Astrocyte (in vitro differentiated cells and primary cell): Measurements from ENCODE around the gene KCP. TPM values are rescaled to one million over a fixed set of nuclear protein-coding genes. Genes with fewer than 3 reads are reported as not detected.
A peak's percentile ranks its signal among the peaks of the same experiment; 100 is the strongest.

Experiments used
- DNase-seq: peaks from one replicate; pipeline ENCODE4 v3.0.0-alpha.2; 2010; ENCODE audit warnings: low read depth
- FAIRE-seq: peaks from 2 replicates; lab custom pipeline; 2011; peaks lifted over from hg19 to GRCh38; lab: Jason Lieb, UNC
- H2AFZ ChIP-seq: 2 replicates; pipeline ENCODE4 v1.6.0; 2012; ENCODE audit warnings: low read depth, low read length, inconsistent platforms
- H3K27ac ChIP-seq: 2 replicates; pipeline ENCODE4 v1.5.1; 2011; ENCODE audit warnings: low read depth, low read length, inconsistent platforms
- H3K27me3 ChIP-seq: 2 replicates; pipeline ENCODE4 v1.6.0; 2011; ENCODE audit warnings: low read length, inconsistent platforms; ENCODE audit not compliant: insufficient read depth
- H3K36me3 ChIP-seq: 2 replicates; pipeline ENCODE4 v1.5.1; 2011; ENCODE audit warnings: low read length, inconsistent platforms; ENCODE audit not compliant: insufficient read depth
- H3K4me1 ChIP-seq: 2 replicates; pipeline ENCODE4 v1.5.1; 2011; ENCODE audit warnings: low read length, inconsistent platforms; ENCODE audit not compliant: insufficient read depth
- H3K4me2 ChIP-seq: 2 replicates; pipeline ENCODE4 v1.6.0; 2012; ENCODE audit warnings: low read length, inconsistent platforms
- H3K4me3 ChIP-seq: 2 replicates; pipeline ENCODE4 v1.5.1; 2011; ENCODE audit warnings: low read depth, mild to moderate bottlenecking, low read length, inconsistent platforms; ENCODE audit not compliant: insufficient read depth
- H3K79me2 ChIP-seq: 2 replicates; pipeline ENCODE4 v1.6.0; 2012; ENCODE audit warnings: mild to moderate bottlenecking, low read length, inconsistent platforms; ENCODE audit not compliant: insufficient read depth
- H3K9ac ChIP-seq: 2 replicates; pipeline ENCODE4 v1.6.0; 2012; ENCODE audit warnings: mild to moderate bottlenecking, low read length, inconsistent platforms
- H3K9me3 ChIP-seq: 2 replicates; pipeline ENCODE4 v1.5.1; 2012; ENCODE audit warnings: low read depth, mild to moderate bottlenecking, low read length, inconsistent platforms; ENCODE audit not compliant: insufficient read depth
- H4K20me1 ChIP-seq: 2 replicates; pipeline ENCODE4 v1.6.0; 2012; ENCODE audit warnings: low read length, inconsistent platforms; ENCODE audit not compliant: insufficient read depth
- H3K27ac Mint-ChIP-seq: one replicate; pipeline ENCODE4 v1.8.0; 2021; ENCODE audit warnings: mild to moderate bottlenecking, mixed read lengths; ENCODE audit not compliant: unreplicated experiment
- H3K27me3 Mint-ChIP-seq: one replicate; pipeline ENCODE4 v1.8.0; 2021; ENCODE audit warnings: low read depth, mixed read lengths; ENCODE audit not compliant: unreplicated experiment
- H3K36me3 Mint-ChIP-seq: one replicate; pipeline ENCODE4 v1.8.0; 2021; ENCODE audit warnings: low read depth, mixed read lengths; ENCODE audit not compliant: unreplicated experiment
- H3K4me1 Mint-ChIP-seq: one replicate; pipeline ENCODE4 v1.8.0; 2021; ENCODE audit warnings: low read depth, mixed read lengths; ENCODE audit not compliant: unreplicated experiment
- H3K4me3 Mint-ChIP-seq: one replicate; pipeline ENCODE4 v1.8.0; 2021; ENCODE audit warnings: mild to moderate bottlenecking, moderate library complexity, mixed read lengths; ENCODE audit not compliant: unreplicated experiment
- H3K9me3 Mint-ChIP-seq: one replicate; pipeline ENCODE4 v1.8.0; 2021; ENCODE audit warnings: mild to moderate bottlenecking, mixed read lengths; ENCODE audit not compliant: unreplicated experiment
- CTCF ChIP-seq: IDR thresholded peaks from 2 replicates; pipeline ENCODE4 v1.5.1; 2011; ENCODE audit warnings: low read depth, mild to moderate bottlenecking, inconsistent platforms, low read length, moderate library complexity; ENCODE audit not compliant: insufficient read depth
- EZH2 ChIP-seq: IDR thresholded peaks from 2 replicates; pipeline ENCODE4 v1.6.1; 2012; ENCODE audit warnings: mild to moderate bottlenecking, low read length, inconsistent platforms; ENCODE audit not compliant: insufficient read depth
- total RNA-seq: library from RNA; stranded (reverse); gene quantifications from 2 replicates; pipeline ENCODE4 v1.2.1, GENCODE V29; 2021

The KCP gene
- total RNA-seq, 1 donor from 2014 or later = 0.20 TPM

GRCh38 chr7:128902761-128903585 is 7.5 kb downstream of the KCP start:
- DNase-seq (no peak), FAIRE-seq (no peak)
- Mint-ChIP-seq H3K27me3 (peaks cover 35% of the 10 kb centered on the region), H3K36me3 (peaks cover 8% of the 10 kb centered on the region), H3K4me3 (no peak overlapping the region), H3K4me1 (peaks cover 2% of the 10 kb centered on the region), H3K9me3 (peaks cover 9% of the 10 kb centered on the region), H3K27ac (peak overlapping the region; percentile 78)
- Histone ChIP-seq H3K4me3 (no peak overlapping the region), H3K27me3 (peaks cover 4% of the 10 kb centered on the region), H3K4me1 (no peaks in the 10 kb centered on the region), H2AFZ (no peak overlapping the region), H4K20me1 (no peaks in the 10 kb centered on the region), H3K9ac (no peak overlapping the region), H3K4me2 (no peak overlapping the region), H3K79me2 (no peaks in the 10 kb centered on the region), H3K9me3 (no peaks in the 10 kb centered on the region), H3K27ac (no peak overlapping the region), H3K36me3 (no peaks in the 10 kb centered on the region)
- no peak for TF ChIP-seq EZH2
- no peak for TF ChIP-seq CTCF

GRCh38 chr7:128900237-128900636 is 10.3 kb downstream of the KCP start:
- Histone ChIP-seq H3K4me1 (no peaks in the 10 kb centered on the region), H3K27me3 (peaks cover 7% of the 10 kb centered on the region), H4K20me1 (no peaks in the 10 kb centered on the region), H3K9ac (no peak overlapping the region), H3K9me3 (no peaks in the 10 kb centered on the region), H3K79me2 (no peaks in the 10 kb centered on the region), H2AFZ (no peak overlapping the region), H3K36me3 (no peaks in the 10 kb centered on the region), H3K4me2 (no peak overlapping the region), H3K27ac (no peak overlapping the region), H3K4me3 (no peak overlapping the region)
- Mint-ChIP-seq H3K4me3 (no peak overlapping the region), H3K27me3 (peaks cover 20% of the 10 kb centered on the region), H3K36me3 (peaks cover 1% of the 10 kb centered on the region), H3K9me3 (peaks cover 13% of the 10 kb centered on the region), H3K27ac (no peak overlapping the region), H3K4me1 (peaks cover 2% of the 10 kb centered on the region)
- DNase-seq = no peak
- FAIRE-seq = no peak
- TF ChIP-seq CTCF = no peak
- no peak for TF ChIP-seq EZH2

- H3K9me3 ChIP-seq = no peaks in the 10 kb centered on the region
- no peak overlapping the region for H3K4me3 ChIP-seq
- peaks cover 7% of the 10 kb centered on the region for H3K27me3 ChIP-seq
- Mint-ChIP-seq H3K9me3 (peaks cover 15% of the 10 kb centered on the region), H3K27me3 (peaks cover 15% of the 10 kb centered on the region), H3K27ac (no peak overlapping the region), H3K36me3 (peaks cover 1% of the 10 kb centered on the region), H3K4me1 (peaks cover 2% of the 10 kb centered on the region), H3K4me3 (no peak overlapping the region)
- no peak overlapping the region for H2AFZ ChIP-seq
- no peaks in the 10 kb centered on the region for H3K79me2 ChIP-seq
- H3K9ac ChIP-seq = no peak overlapping the region
- no peak for FAIRE-seq
- no peaks in the 10 kb centered on the region for H3K36me3 ChIP-seq
- no peak for TF ChIP-seq CTCF
- no peak for TF ChIP-seq EZH2
- no peak overlapping the region for H3K27ac ChIP-seq
- no peaks in the 10 kb centered on the region for H4K20me1 ChIP-seq
- no peak for DNase-seq
- H3K4me2 ChIP-seq = no peak overlapping the region
- no peaks in the 10 kb centered on the region for H3K4me1 ChIP-seq
Observed at GRCh38 chr7:128899392-128899791, 11.1 kb downstream of the KCP start.
